ENCODE data around the gene DNAJC18. TPM values are rescaled to one million over a fixed set of nuclear protein-coding genes. Genes with fewer than 3 reads are reported as not detected.

DNAJC18 gene
- total and polyA plus RNA-seq, 2 of the 8 experiments (the other 6 are each of a cell fraction or from before 2014, with no cell fraction given) = 7.8 to 29.2 TPM

DNA sequence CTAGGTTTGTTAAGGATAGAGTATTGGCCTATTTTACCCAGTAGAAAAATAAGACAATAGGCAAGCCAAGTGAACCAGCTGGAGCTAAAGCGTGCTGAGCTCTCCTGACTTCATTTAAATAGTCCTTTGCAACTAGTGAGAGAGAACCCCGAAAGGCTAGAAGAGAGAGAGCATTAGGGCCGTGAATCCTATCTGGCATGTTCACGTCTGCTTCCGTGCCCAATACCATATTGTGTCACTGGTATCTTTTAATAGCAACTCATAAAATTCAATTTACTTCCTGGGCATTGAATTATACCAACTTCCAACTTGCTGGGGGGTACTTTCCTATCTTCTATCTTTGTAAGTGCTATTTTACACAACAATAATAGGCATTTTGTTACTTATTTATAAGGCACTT lies 13.8 kb downstream of the DNAJC18 start:
- no peak overlapping the region for H3K14ac ChIP-seq (ENCODE audit: insufficient read length)
- H3K4me1 ChIP-seq (replicated peaks in 1 of 4; ENCODE audit: control insufficient read depth in 3 of 4, insufficient read depth in 4 of 4, low read length in 3 of 4) = no peaks in the 10 kb centered on the region
- no peaks in the 10 kb centered on the region for H3K23me2 ChIP-seq (ENCODE audit: low read depth, low read length)
- no peaks in the 10 kb centered on the region for H3K27me3 ChIP-seq (replicated peaks in 1 of 4; ENCODE audit: control insufficient read depth in 3 of 4, extremely low read depth in 1 of 4, insufficient read depth in 3 of 4, low read length in 3 of 4)
- WGBS, 2 experiments (ENCODE audit: extremely low coverage in 1 of 2, insufficient coverage in 1 of 2, insufficient read length in 1 of 2, insufficient replicate concordance in 2 of 2, low coverage in 1 of 2, low lambda C conversion rate in 2 of 2, missing lambda C conversion rate in 1 of 2) = 97% methylated on average over 5 of the region's 5 CpGs; no CpG with 5 or more reads in 1 of the 2 experiments
- H3K36me3 ChIP-seq (ENCODE audit: control insufficient read depth in 2 of 4, insufficient read depth in 4 of 4, low read length in 3 of 4) = peaks cover 5 to 34% (median 15%) of the 10 kb centered on the region in 4 experiments; a peak in 7 of 8 replicates
- CTCF ChIA-PET (ENCODE audit: partially characterized antibody) = interaction anchor here (1.1 to 9.9 kb wide), 4 partner anchors 48 to 162 kb away, joined by 3 to 319 read pairs (median 22); no protein-coding TSS in a partner anchor
- H2BK5ac ChIP-seq (ENCODE audit: low read depth, low read length) = no peak overlapping the region
- H4K20me1 ChIP-seq (replicated peaks in 1 of 2; ENCODE audit: control insufficient read depth in 1 of 2, insufficient read depth in 2 of 2, low read length in 2 of 2) = no peaks in the 10 kb centered on the region
- no peak overlapping the region for H3K9ac ChIP-seq (replicated peaks in 1 of 4; ENCODE audit: extremely low read depth in 1 of 4, low read depth in 3 of 4, low read length in 3 of 4)
- no peak overlapping the region for H2AK5ac ChIP-seq (ENCODE audit: low read depth, low read length)
- no peak overlapping the region for H3K4me2 ChIP-seq (ENCODE audit: insufficient read depth in 1 of 2, low read depth in 2 of 2, low read length in 2 of 2)
- FAIRE-seq (no peak), DNase-seq (ENCODE audit: low read depth in 1 of 2, low spot score in 2 of 2) (no peak)
- H3K23ac ChIP-seq (ENCODE audit: insufficient read length) = no peak overlapping the region
- H2BK15ac ChIP-seq (ENCODE audit: low read length) = no peak overlapping the region
- POLR2A ChIA-PET (ENCODE audit: partially characterized antibody) = interaction anchor here (4.2 kb wide), 1 partner anchor 13 kb away, joined by 15 read pairs; the partner anchor contains the start of gene DNAJC18
- H3K4ac ChIP-seq (replicated peaks; ENCODE audit: insufficient read length, low read depth, low read length) = no peak overlapping the region
- H3K9me3 ChIP-seq (ENCODE audit: insufficient read depth in 2 of 2, low read depth in 1 of 2, low read length in 1 of 2) = no peaks in the 10 kb centered on the region
- H3K27ac ChIP-seq (ENCODE audit: low read depth, low read length) = no peak overlapping the region
- H2AFZ ChIP-seq (ENCODE audit: low read length) = no peak overlapping the region
- no peak overlapping the region for H3K18ac ChIP-seq (ENCODE audit: extremely low read depth, low read length)
- no peaks in the 10 kb centered on the region for H3K79me2 ChIP-seq (ENCODE audit: control insufficient read depth in 1 of 2, insufficient read depth in 2 of 2, low read length in 2 of 2)
- no peak overlapping the region for H4K91ac ChIP-seq (replicated peaks; ENCODE audit: insufficient read length, low read length)
- H2BK120ac ChIP-seq (replicated peaks; ENCODE audit: low read depth, low read length) = no peak overlapping the region
- no peak overlapping the region for H2BK12ac ChIP-seq (ENCODE audit: low read depth, low read length)
- H3K79me1 ChIP-seq (ENCODE audit: low read depth, low read length) = no peaks in the 10 kb centered on the region
- no peak overlapping the region for H3K4me3 ChIP-seq (ENCODE audit: extremely low read depth in 1 of 4, insufficient read depth in 2 of 4, low read depth in 3 of 4, low read length in 4 of 4)
- H2BK20ac ChIP-seq (ENCODE audit: low read length) = no peak overlapping the region
- H4K8ac ChIP-seq (ENCODE audit: extremely low read depth, insufficient read depth, low read length) = no peak overlapping the region
- no peak for TF ChIP-seq KDM5A (IDR thresholded peaks at IDR 0.05; ENCODE audit: low read length)
- no peak for TF ChIP-seq RBBP5 (IDR thresholded peaks at IDR 0.05; ENCODE audit: borderline replicate concordance, low read depth, low read length)
- no peak for TF ChIP-seq POLR2A (IDR thresholded peaks at IDR 0.05; ENCODE audit: control extremely low read depth in 1 of 2, low read depth in 2 of 2, low read length in 2 of 2)
- no peak for TF ChIP-seq BRCA1 (IDR thresholded peaks at IDR 0.05; ENCODE audit: low read depth, low read length)
- TF ChIP-seq TAF7 (optimal IDR thresholded peaks at IDR 0.05; ENCODE audit: borderline replicate concordance, low read depth, low read length) = no peak
- TF ChIP-seq MAFK (IDR thresholded peaks at IDR 0.05; ENCODE audit: low read depth, low read length) = no peak
- no peak for TF ChIP-seq SIN3A (conservative IDR thresholded peaks at IDR 0.05 in 1 of 2, IDR thresholded peaks at IDR 0.05 in 1 of 2; ENCODE audit: low read depth in 1 of 2, low read length in 2 of 2)
- no peak for TF ChIP-seq RFX5 (IDR thresholded peaks at IDR 0.05; ENCODE audit: borderline replicate concordance, low read depth, low read length)
- TF ChIP-seq, protein P1, sequence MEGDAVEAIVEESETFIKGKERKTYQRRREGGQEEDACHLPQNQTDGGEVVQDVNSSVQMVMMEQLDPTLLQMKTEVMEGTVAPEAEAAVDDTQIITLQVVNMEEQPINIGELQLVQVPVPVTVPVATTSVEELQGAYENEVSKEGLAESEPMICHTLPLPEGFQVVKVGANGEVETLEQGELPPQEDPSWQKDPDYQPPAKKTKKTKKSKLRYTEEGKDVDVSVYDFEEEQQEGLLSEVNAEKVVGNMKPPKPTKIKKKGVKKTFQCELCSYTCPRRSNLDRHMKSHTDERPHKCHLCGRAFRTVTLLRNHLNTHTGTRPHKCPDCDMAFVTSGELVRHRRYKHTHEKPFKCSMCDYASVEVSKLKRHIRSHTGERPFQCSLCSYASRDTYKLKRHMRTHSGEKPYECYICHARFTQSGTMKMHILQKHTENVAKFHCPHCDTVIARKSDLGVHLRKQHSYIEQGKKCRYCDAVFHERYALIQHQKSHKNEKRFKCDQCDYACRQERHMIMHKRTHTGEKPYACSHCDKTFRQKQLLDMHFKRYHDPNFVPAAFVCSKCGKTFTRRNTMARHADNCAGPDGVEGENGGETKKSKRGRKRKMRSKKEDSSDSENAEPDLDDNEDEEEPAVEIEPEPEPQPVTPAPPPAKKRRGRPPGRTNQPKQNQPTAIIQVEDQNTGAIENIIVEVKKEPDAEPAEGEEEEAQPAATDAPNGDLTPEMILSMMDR (IDR thresholded peaks at IDR 0.05; ENCODE audit: control extremely low read depth in 1 of 3, insufficient read depth in 1 of 3, low read depth in 1 of 3, low read length in 3 of 3) = no peak
- H4K5ac ChIP-seq (ENCODE audit: insufficient read length, low read depth, low read length) = no peak overlapping the region
- H3K56ac ChIP-seq (replicated peaks; ENCODE audit: insufficient read length, low read depth, low read length) = no peak overlapping the region
